Ishikawa (cell line): Measurements from ENCODE around the gene SH3RF2.
A peak's percentile ranks its signal among the peaks of the same experiment; 100 is the strongest.

Experiments
- CEBPB ChIP-seq: IDR thresholded peaks from 2 replicates; pipeline ENCODE4 v1.6.1; 2012
- CREB1 ChIP-seq: IDR thresholded peaks from 2 replicates; pipeline ENCODE4 v1.6.1; 2012; ENCODE audit warnings: low read depth
- EP300 ChIP-seq: IDR thresholded peaks from 2 replicates; pipeline ENCODE4 v1.6.1; 2012; ENCODE audit warnings: borderline replicate concordance
- RAD21 ChIP-seq: IDR thresholded peaks from 2 replicates; pipeline ENCODE4 v1.6.1; 2012; ENCODE audit warnings: low read depth
- TAF1 ChIP-seq: IDR thresholded peaks from 2 replicates; pipeline ENCODE4 v1.6.1; 2012; ENCODE audit warnings: low read depth, mild to moderate bottlenecking
- TEAD4 ChIP-seq: IDR thresholded peaks from 2 replicates; pipeline ENCODE4 v1.6.1; 2012
- USF1 ChIP-seq: IDR thresholded peaks from 2 replicates; pipeline ENCODE4 v1.6.1; 2012
- TF ChIP-seq, protein P1 (sequence below): IDR thresholded peaks from 2 replicates; pipeline ENCODE4 v1.6.1; 2012

DNA sequence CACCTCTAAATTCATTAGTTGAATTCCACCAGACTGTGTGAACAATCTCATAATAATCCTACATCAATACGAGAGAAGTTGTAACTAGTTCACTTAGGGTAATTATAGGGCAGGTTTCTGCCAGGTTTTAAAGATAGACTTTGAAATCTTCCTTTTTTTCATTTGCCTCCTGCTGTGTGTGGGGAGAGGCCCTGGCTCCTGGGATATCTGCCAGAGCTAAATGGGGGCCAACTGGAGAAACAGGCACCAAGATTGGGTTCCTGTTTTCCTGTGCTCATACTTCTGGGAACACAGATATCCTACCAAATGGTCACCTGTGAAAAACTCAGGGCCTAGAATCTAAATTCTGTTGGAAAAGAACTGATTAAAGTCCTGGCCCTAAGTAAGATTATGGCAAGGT, 42.3 kb downstream of the SH3RF2 start:
- no peak for TF ChIP-seq TAF1
- TF ChIP-seq CEBPB: no peak
- TF ChIP-seq CREB1: no peak
- TF ChIP-seq EP300: peak; percentile 70; the same call in 1 of the 2 replicates
- peak; percentile 33; the same call in 1 of the 2 replicates for TF ChIP-seq TEAD4
- no peak for TF ChIP-seq USF1
- TF ChIP-seq, protein P1, sequence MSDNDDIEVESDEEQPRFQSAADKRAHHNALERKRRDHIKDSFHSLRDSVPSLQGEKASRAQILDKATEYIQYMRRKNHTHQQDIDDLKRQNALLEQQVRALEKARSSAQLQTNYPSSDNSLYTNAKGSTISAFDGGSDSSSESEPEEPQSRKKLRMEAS: no peak
- TF ChIP-seq RAD21: no peak
